Smooth muscle cell (in vitro differentiated cells): Measurements from ENCODE around the gene MESD. TPM values are rescaled to one million over a fixed set of nuclear protein-coding genes. Genes with fewer than 3 reads are reported as not detected.

ENCODE experiments used
- DNase-seq: peaks from one replicate; lab custom pipeline; 2025; ENCODE audit not compliant: unreplicated experiment; lab: John Stamatoyannopoulos, UW
- H2AFZ ChIP-seq: fragments of 200-600 bp; sonication (generic); 2 replicates; pipeline ENCODE4 v1.6.0; 2016; ENCODE audit warnings: antibody characterized with exemption, low read depth, mild to moderate bottlenecking
- H3F3A ChIP-seq: fragments of 200-600 bp; sonication (generic); 2 replicates; pipeline ENCODE4 v1.6.0; 2017; ENCODE audit warnings: antibody characterized with exemption, low read depth
- H3K27ac ChIP-seq: fragments of 200-600 bp; sonication (generic); 2 replicates; pipeline ENCODE4 v1.5.1; 2016; ENCODE audit warnings: low read depth, mild to moderate bottlenecking
- H3K27me3 ChIP-seq: fragments of 200-600 bp; sonication (generic); 2 replicates; pipeline ENCODE4 v1.6.1; 2016; ENCODE audit warnings: low read depth, mild to moderate bottlenecking
- H3K36me3 ChIP-seq: fragments of 200-600 bp; sonication (generic); 2 replicates; pipeline ENCODE4 v1.5.1; 2016; ENCODE audit warnings: low read depth
- H3K4me1 ChIP-seq: fragments of 200-600 bp; sonication (generic); 2 replicates; pipeline ENCODE4 v1.5.1; 2016; ENCODE audit warnings: low read depth
- H3K4me2 ChIP-seq: fragments of 200-600 bp; sonication (generic); 2 replicates; pipeline ENCODE4 v1.6.0; 2016; ENCODE audit warnings: mild to moderate bottlenecking
- H3K4me3 ChIP-seq: fragments of 200-600 bp; sonication (generic); 2 replicates; pipeline ENCODE4 v1.5.1; 2016; ENCODE audit warnings: mild to moderate bottlenecking
- H3K79me2 ChIP-seq: fragments of 200-600 bp; sonication (generic); 2 replicates; pipeline ENCODE4 v1.6.0; 2016; ENCODE audit warnings: low read depth, mild to moderate bottlenecking
- H3K9ac ChIP-seq: fragments of 200-600 bp; sonication (generic); 2 replicates; pipeline ENCODE4 v1.6.0; 2016; ENCODE audit warnings: low read depth
- H3K9me3 ChIP-seq: fragments of 200-600 bp; sonication (generic); replicated peaks from 2 replicates; pipeline ENCODE4 v1.5.1; 2016; ENCODE audit warnings: low read depth
- H4K20me1 ChIP-seq: fragments of 200-600 bp; sonication (generic); 2 replicates; pipeline ENCODE4 v1.6.0; 2016; ENCODE audit warnings: low read depth
- CTCF ChIP-seq: fragments of 200-600 bp; sonication (generic); IDR thresholded peaks from 2 replicates; pipeline ENCODE4 v1.5.1; 2017; ENCODE audit warnings: borderline replicate concordance, mild to moderate bottlenecking, antibody characterized with exemption; ENCODE audit not compliant: insufficient read depth, poor library complexity, severe bottlenecking
- WGBS: methylation state at CpG from one replicate; pipeline ENCODE4 v1.1.7; 2016; ENCODE audit warnings: low lambda C conversion rate; 5-methylcytosine and 5-hydroxymethylcytosine counted together
- polyA plus RNA-seq: library from polyadenylated mRNA; unstranded; fragments of >200 nt; fragmentation: Nextera tagmentation; extraction: Ambion mirVana; gene quantifications from 2 replicates; pipeline ENCODE4 v1.2.1, GENCODE V29; 2016
- total RNA-seq: library from RNA; depleted of rRNA; stranded (reverse); fragments of >200 nt; gene quantifications from 2 replicates; pipeline ENCODE4 v1.2.3, GENCODE V29; 2014

The MESD gene
- total and polyA plus RNA-seq, 2 experiments from 2014 or later = 20.1 to 41.4 TPM

GRCh38 chr15:80976851-80977250 lies 12.8 kb downstream of the MESD start:
- Histone ChIP-seq H3K4me1 (no peaks in the 10 kb centered on the region), H3K4me3 (no peak overlapping the region), H3K27me3 (no peaks in the 10 kb centered on the region), H3K9me3 (no peaks in the 10 kb centered on the region), H3K36me3 (no peaks in the 10 kb centered on the region), H3K79me2 (peaks cover 24% of the 10 kb centered on the region), H4K20me1 (peaks cover 93% of the 10 kb centered on the region), H2AFZ (no peak overlapping the region), H3K9ac (no peak overlapping the region), H3K27ac (no peak overlapping the region), H3F3A (peaks cover 4% of the 10 kb centered on the region), H3K4me2 (no peak overlapping the region)
- DNase-seq = no peak
- TF ChIP-seq CTCF = no peak
- WGBS = 95% methylated on average over 4 of the region's 4 CpGs

DNA sequence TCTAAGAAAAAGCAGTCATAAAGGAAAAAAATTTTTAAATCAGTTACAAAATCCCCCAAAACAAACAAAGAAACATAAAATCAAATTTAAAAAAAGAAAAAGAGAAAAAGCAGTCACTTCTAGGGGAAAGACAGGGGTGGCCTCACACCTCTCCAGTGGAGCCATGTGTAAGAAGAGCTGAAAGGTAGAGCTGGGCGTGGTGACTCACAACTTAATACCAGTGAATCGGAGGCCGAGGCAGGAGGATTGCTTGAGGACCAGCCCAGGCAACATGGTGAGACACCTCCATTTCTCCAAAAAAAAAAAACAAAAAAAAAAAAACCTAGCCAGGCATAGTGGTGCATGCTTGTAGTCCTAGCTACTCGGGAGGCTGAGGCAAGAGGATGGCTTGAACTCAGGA lies 14.7 kb downstream of the MESD start:
- Histone ChIP-seq H3K36me3 (no peaks in the 10 kb centered on the region), H4K20me1 (peaks cover 92% of the 10 kb centered on the region), H3K9ac (no peak overlapping the region), H3K27ac (no peak overlapping the region), H3K27me3 (no peaks in the 10 kb centered on the region), H2AFZ (no peak overlapping the region), H3K9me3 (no peaks in the 10 kb centered on the region), H3K4me1 (no peaks in the 10 kb centered on the region), H3F3A (no peaks in the 10 kb centered on the region), H3K79me2 (peaks cover 16% of the 10 kb centered on the region), H3K4me3 (no peak overlapping the region), H3K4me2 (no peak overlapping the region)
- no peak for DNase-seq
- TF ChIP-seq CTCF = no peak
- 86% methylated on average over 4 of the region's 4 CpGs for WGBS

- WGBS = 95% methylated on average over 3 of the region's 3 CpGs
- Histone ChIP-seq H3K4me3 (no peak overlapping the region), H3K4me1 (peaks cover 5% of the 10 kb centered on the region), H3K27me3 (no peaks in the 10 kb centered on the region), H3K27ac (no peak overlapping the region), H3K4me2 (no peak overlapping the region), H3K36me3 (no peaks in the 10 kb centered on the region), H4K20me1 (peaks cover 86% of the 10 kb centered on the region), H3K9ac (no peak overlapping the region), H3K79me2 (peaks cover 15% of the 10 kb centered on the region), H2AFZ (no peak overlapping the region), H3F3A (no peaks in the 10 kb centered on the region), H3K9me3 (no peaks in the 10 kb centered on the region)
- TF ChIP-seq CTCF = no peak
- no peak for DNase-seq
Measured at GRCh38 chr15:80972276-80972675, 17.3 kb downstream of the MESD start.

- no peak overlapping the region for H3K9ac ChIP-seq
- H3K4me1 ChIP-seq = peaks cover 5% of the 10 kb centered on the region
- H3F3A ChIP-seq = no peaks in the 10 kb centered on the region
- H2AFZ ChIP-seq = no peak overlapping the region
- no peaks in the 10 kb centered on the region for H3K9me3 ChIP-seq
- H3K4me2 ChIP-seq = no peak overlapping the region
- H4K20me1 ChIP-seq = peaks cover 75% of the 10 kb centered on the region
- no peaks in the 10 kb centered on the region for H3K36me3 ChIP-seq
- no peak overlapping the region for H3K27ac ChIP-seq
- 59% methylated on average over 2 of the region's 2 CpGs for WGBS
- DNase-seq = no peak
- no peak for TF ChIP-seq CTCF
- peaks cover 11% of the 10 kb centered on the region for H3K79me2 ChIP-seq
- no peaks in the 10 kb centered on the region for H3K27me3 ChIP-seq
- no peak overlapping the region for H3K4me3 ChIP-seq
Measured at GRCh38 chr15:80971143-80971542, 18.5 kb downstream of the MESD start.
